ENCODE measurements around the gene BANP.
"Not testable (repeated sequence)": the region's sequence is repeated elsewhere in the genome, so short reads cannot be mapped to it uniquely, and the experiment has no call there.

The BANP gene

GRCh38 chr16:88117476-88117868 lies 166.2 kb downstream of the BANP start:
- no peak for TF ChIP-seq ZNF791 (tag by site-specific recombination; IDR thresholded peaks at IDR 0.05)
- TF ChIP-seq ZBTB1 (tag by site-specific recombination; IDR thresholded peaks at IDR 0.05), result no peak
- no peak for TF ChIP-seq SETDB1 (IDR thresholded peaks at IDR 0.05; ENCODE audit: insufficient read length, low read length)
- no peak for TF ChIP-seq CTCF (tag by site-specific recombination; IDR thresholded peaks at IDR 0.05)
- no peak for TF ChIP-seq ZNF132 (tag by site-specific recombination; IDR thresholded peaks at IDR 0.05; ENCODE audit: borderline replicate concordance)
- no peak for TF ChIP-seq FEZF1 (tag by site-specific recombination; IDR thresholded peaks at IDR 0.05)
- TF ChIP-seq ZBTB7A (tag by site-specific recombination; IDR thresholded peaks at IDR 0.05; ENCODE audit: low read depth), result no peak
- POLR2A ChIA-PET, result no interaction called here

GRCh38 chr16:88118376-88118775 lies 167.1 kb downstream of the BANP start:
- TF ChIP-seq ZNF175 (tag by site-specific recombination; IDR thresholded peaks at IDR 0.05), result no peak
- TF ChIP-seq ZNF830 (tag by site-specific recombination; IDR thresholded peaks at IDR 0.05; ENCODE audit: low read depth), result no peak
- no peak for TF ChIP-seq ZNF658 (tag by site-specific recombination; IDR thresholded peaks at IDR 0.05)
- Histone ChIP-seq H3K4me1 (ENCODE audit: control insufficient read depth, insufficient read depth, low read length) (no peaks in the 10 kb centered on the region; the same call in 1 of the 2 replicates), H3K9me3 (ENCODE audit: control insufficient read depth, insufficient read depth, low read depth, low read length) (no peaks in the 10 kb centered on the region), H3K27ac (ENCODE audit: extremely low read depth, low read depth, low read length) (no peak overlapping the region), H3K4me3 (ENCODE audit: low read depth, low read length) (no peak overlapping the region), H3K36me3 (ENCODE audit: control insufficient read depth in 2 of 2, insufficient read depth in 1 of 2, low read length in 2 of 2) (no peaks in the 10 kb centered on the region)
- ChIA-PET POLR2A (no interaction called here), CTCF (interaction anchor here (0.5 kb wide), 1 partner anchor 1800 kb away, joined by 3 read pairs; the partner anchor contains the start of gene MC1R)

More at GRCh38 chr16:88117476-88117868, 166.2 kb downstream of the BANP start:
- H3K36me3 ChIP-seq (ENCODE audit: control insufficient read depth in 2 of 2, insufficient read depth in 1 of 2, low read length in 2 of 2), result no peaks in the 10 kb centered on the region
- CTCF ChIA-PET, result no interaction called here
- no peak overlapping the region for H3K4me3 ChIP-seq (ENCODE audit: low read depth, low read length)
- H3K9me3 ChIP-seq (ENCODE audit: control insufficient read depth, insufficient read depth, low read depth, low read length), result no peaks in the 10 kb centered on the region
- H3K4me1 ChIP-seq (ENCODE audit: control insufficient read depth, insufficient read depth, low read length), result no peaks in the 10 kb centered on the region; the same call in 1 of the 2 replicates
- H3K27ac ChIP-seq (ENCODE audit: extremely low read depth, low read depth, low read length), result no peak overlapping the region

GRCh38 chr16:88118852-88119741 lies 167.9 kb downstream of the BANP start:
- H3K9me3 ChIP-seq (ENCODE audit: control insufficient read depth, insufficient read depth, low read depth, low read length); POLR2A ChIA-PET; H3K36me3 ChIP-seq (ENCODE audit: control insufficient read depth in 2 of 2, insufficient read depth in 1 of 2, low read length in 2 of 2); H3K4me1 ChIP-seq (ENCODE audit: control insufficient read depth, insufficient read depth, low read length); H3K27ac ChIP-seq (ENCODE audit: extremely low read depth, low read depth, low read length); H3K4me3 ChIP-seq (ENCODE audit: low read depth, low read length): not testable (repeated sequence)
- TF ChIP-seq ZNF660 (tag by site-specific recombination; IDR thresholded peaks at IDR 0.05) (0 out of 2 replicates have a peak, but pooled peaks have one; percentile 15), FEZF1 (tag by site-specific recombination; IDR thresholded peaks at IDR 0.05) (peak; percentile 80)
- CTCF ChIA-PET, result interaction anchor here (0.5 kb wide), 2 partner anchors 18 to 1799 kb away, joined by 3 to 5 read pairs; partner anchors contain the start of gene MC1R

GRCh38 chr16:88119881-88120751 lies 168.9 kb downstream of the BANP start:
- H3K9me3 ChIP-seq (ENCODE audit: control insufficient read depth, insufficient read depth, low read depth, low read length); H3K36me3 ChIP-seq (ENCODE audit: control insufficient read depth in 2 of 2, insufficient read depth in 1 of 2, low read length in 2 of 2); H3K27ac ChIP-seq (ENCODE audit: extremely low read depth, low read depth, low read length); POLR2A ChIA-PET; H3K4me1 ChIP-seq (ENCODE audit: control insufficient read depth, insufficient read depth, low read length); H3K4me3 ChIP-seq (ENCODE audit: low read depth, low read length): not testable (repeated sequence)
- CTCF ChIA-PET, result interaction anchor here (0.5 kb wide), 1 partner anchor 1120 kb away, joined by 7 read pairs; no protein-coding TSS in a partner anchor
